Measurements from ENCODE around the gene NUP62.
"Not testable (repeated sequence)": the region's sequence is repeated elsewhere in the genome, so short reads cannot be mapped to it uniquely, and the experiment has no call there.

Gene NUP62

GRCh38 chr19:49971991-49972411, 42.7 kb upstream of the NUP62 start:
- TF ChIP-seq CTCF (conservative IDR thresholded peaks at IDR 0.05; ENCODE audit: low read depth, low read length) = no peak
- H3K27ac ChIP-seq = no peak overlapping the region
- H2AFZ ChIP-seq (ENCODE audit: low read depth) = no peak overlapping the region
- peaks cover 10% of the 10 kb centered on the region; the same call in 1 of the 2 replicates for H3K27me3 ChIP-seq (ENCODE audit: insufficient read depth, low read depth)
- no peaks in the 10 kb centered on the region for H3K4me1 ChIP-seq (ENCODE audit: low read depth, poor library complexity, severe bottlenecking)
- H3K9ac ChIP-seq = no peak overlapping the region
- no peaks in the 10 kb centered on the region for H3K36me3 ChIP-seq (ENCODE audit: insufficient read depth)
- H3K4me3 ChIP-seq (IDR thresholded peaks at IDR 0.05; ENCODE audit: insufficient read depth, low read depth, low read length) = no peak overlapping the region
- H3K79me2 ChIP-seq (ENCODE audit: insufficient read depth, low read depth) = no peaks in the 10 kb centered on the region
- H4K20me1 ChIP-seq (ENCODE audit: insufficient read depth) = no peaks in the 10 kb centered on the region
- H3K4me2 ChIP-seq = no peak overlapping the region

GRCh38 chr19:49969355-49969754, 40.1 kb upstream of the NUP62 start:
- not testable (repeated sequence) for H3K4me2 ChIP-seq; H3K36me3 ChIP-seq (ENCODE audit: insufficient read depth); H3K79me2 ChIP-seq (ENCODE audit: insufficient read depth, low read depth); H4K20me1 ChIP-seq (ENCODE audit: insufficient read depth); H3K4me1 ChIP-seq (ENCODE audit: low read depth, poor library complexity, severe bottlenecking); H3K27ac ChIP-seq; H2AFZ ChIP-seq (ENCODE audit: low read depth); H3K4me3 ChIP-seq (IDR thresholded peaks at IDR 0.05; ENCODE audit: insufficient read depth, low read depth, low read length); H3K9ac ChIP-seq
- peaks cover 23% of the 10 kb centered on the region; the same call in 1 of the 2 replicates for H3K27me3 ChIP-seq (ENCODE audit: insufficient read depth, low read depth)

- Histone ChIP-seq H3K9ac (no peak overlapping the region), H2AFZ (ENCODE audit: low read depth) (no peak overlapping the region), H3K4me1 (ENCODE audit: low read depth, poor library complexity, severe bottlenecking) (no peaks in the 10 kb centered on the region), H3K4me2 (no peak overlapping the region), H3K27ac (no peak overlapping the region), H3K4me3 (IDR thresholded peaks at IDR 0.05; ENCODE audit: insufficient read depth, low read depth, low read length) (no peak overlapping the region), H3K79me2 (ENCODE audit: insufficient read depth, low read depth) (no peaks in the 10 kb centered on the region), H3K36me3 (ENCODE audit: insufficient read depth) (no peaks in the 10 kb centered on the region), H3K27me3 (ENCODE audit: insufficient read depth, low read depth) (peaks cover 32% of the 10 kb centered on the region), H4K20me1 (ENCODE audit: insufficient read depth) (no peaks in the 10 kb centered on the region)
- TF ChIP-seq CTCF (conservative IDR thresholded peaks at IDR 0.05; ENCODE audit: low read depth, low read length) = no peak
Observed at GRCh38 chr19:49968279-49968922, 39.1 kb upstream of the NUP62 start.

GRCh38 chr19:49960980-49961379, 31.7 kb upstream of the NUP62 start, which contains the start of gene SIGLEC11:
SIGLEC11 (minus strand) TSS chr19:49961172; CDS start chr19:49961081, 91 bp downstream.
- not testable (repeated sequence) for H2AFZ ChIP-seq (ENCODE audit: low read depth); H3K4me2 ChIP-seq; H3K9ac ChIP-seq; H3K36me3 ChIP-seq (ENCODE audit: insufficient read depth); H3K4me3 ChIP-seq (IDR thresholded peaks at IDR 0.05; ENCODE audit: insufficient read depth, low read depth, low read length); H3K4me1 ChIP-seq (ENCODE audit: low read depth, poor library complexity, severe bottlenecking); H3K79me2 ChIP-seq (ENCODE audit: insufficient read depth, low read depth); H3K27ac ChIP-seq; H4K20me1 ChIP-seq (ENCODE audit: insufficient read depth)
- peaks cover 48% of the 10 kb centered on the region for H3K27me3 ChIP-seq (ENCODE audit: insufficient read depth, low read depth)

- H2AFZ ChIP-seq (ENCODE audit: low read depth); H3K79me2 ChIP-seq (ENCODE audit: insufficient read depth, low read depth); H3K36me3 ChIP-seq (ENCODE audit: insufficient read depth); H3K4me1 ChIP-seq (ENCODE audit: low read depth, poor library complexity, severe bottlenecking); H3K4me2 ChIP-seq; H3K4me3 ChIP-seq (IDR thresholded peaks at IDR 0.05; ENCODE audit: insufficient read depth, low read depth, low read length); H3K9ac ChIP-seq; H4K20me1 ChIP-seq (ENCODE audit: insufficient read depth); H3K27ac ChIP-seq: not testable (repeated sequence)
- peaks cover 48% of the 10 kb centered on the region for H3K27me3 ChIP-seq (ENCODE audit: insufficient read depth, low read depth)
Observed at GRCh38 chr19:49959892-49960291, 30.6 kb upstream of the NUP62 start.

GRCh38 chr19:49958596-49958995, 29.3 kb upstream of the NUP62 start:
- not testable (repeated sequence) for H3K4me3 ChIP-seq (IDR thresholded peaks at IDR 0.05; ENCODE audit: insufficient read depth, low read depth, low read length); H2AFZ ChIP-seq (ENCODE audit: low read depth); H3K27ac ChIP-seq; H3K9ac ChIP-seq; H3K36me3 ChIP-seq (ENCODE audit: insufficient read depth); H3K4me2 ChIP-seq; H3K79me2 ChIP-seq (ENCODE audit: insufficient read depth, low read depth); H3K4me1 ChIP-seq (ENCODE audit: low read depth, poor library complexity, severe bottlenecking); H4K20me1 ChIP-seq (ENCODE audit: insufficient read depth)
- H3K27me3 ChIP-seq (ENCODE audit: insufficient read depth, low read depth) = peaks cover 48% of the 10 kb centered on the region

GRCh38 chr19:49958144-49958543, 28.8 kb upstream of the NUP62 start:
- not testable (repeated sequence) for H3K4me3 ChIP-seq (IDR thresholded peaks at IDR 0.05; ENCODE audit: insufficient read depth, low read depth, low read length); H3K4me2 ChIP-seq; H3K36me3 ChIP-seq (ENCODE audit: insufficient read depth); H2AFZ ChIP-seq (ENCODE audit: low read depth); H3K9ac ChIP-seq; H3K79me2 ChIP-seq (ENCODE audit: insufficient read depth, low read depth); H3K4me1 ChIP-seq (ENCODE audit: low read depth, poor library complexity, severe bottlenecking); H3K27ac ChIP-seq; H4K20me1 ChIP-seq (ENCODE audit: insufficient read depth)
- peaks cover 48% of the 10 kb centered on the region for H3K27me3 ChIP-seq (ENCODE audit: insufficient read depth, low read depth)

Measured in KMS-11 (cell line).